ENCODE measurements around the gene NUSAP1.
"Not testable (repeated sequence)": the region's sequence is repeated elsewhere in the genome, so short reads cannot be mapped to it uniquely, and the experiment has no call there.

NUSAP1 gene

GRCh38 chr15:41332194-41333025, at the start of gene NUSAP1, which contains the start of gene OIP5:
Gene NUSAP1 (plus strand): TSS chr15:41332881. CDS start chr15:41332958, 77 bp downstream.
Gene OIP5 (minus strand): TSS chr15:41332591. CDS start chr15:41332561, 30 bp downstream.
- DNase-seq: peak; percentile 99

- DNase-seq: peak; percentile 10
These were observed 49.6 kb upstream of the NUSAP1 start for GRCh38 chr15:41282980-41283652.

- DNase-seq: peak; percentile 96
These were observed 48.8 kb upstream of the NUSAP1 start for GRCh38 chr15:41283653-41284426.

- DNase-seq: no peak
These were observed 48.1 kb upstream of the NUSAP1 start for GRCh38 chr15:41284427-41285177.

- DNase-seq: no peak
These were observed 47.4 kb upstream of the NUSAP1 start for GRCh38 chr15:41285285-41285684.

GRCh38 chr15:41286665-41287333, 45.9 kb upstream of the NUSAP1 start:
- DNase-seq: no peak

- DNase-seq: no peak
These were observed 44.2 kb upstream of the NUSAP1 start for GRCh38 chr15:41288464-41288863.

GRCh38 chr15:41289953-41290352, 42.7 kb upstream of the NUSAP1 start:
- no peak for DNase-seq

GRCh38 chr15:41291065-41291631, 41.5 kb upstream of the NUSAP1 start:
- DNase-seq: no peak

GRCh38 chr15:41292521-41292920, 40.2 kb upstream of the NUSAP1 start:
- no peak for DNase-seq

- DNase-seq: not testable (repeated sequence)
These were observed 31.5 kb upstream of the NUSAP1 start for GRCh38 chr15:41301139-41301538.

GRCh38 chr15:41301587-41301986, 31.1 kb upstream of the NUSAP1 start:
- DNase-seq: no peak

GRCh38 chr15:41304149-41304770, 28.4 kb upstream of the NUSAP1 start:
- no peak for DNase-seq

GRCh38 chr15:41307679-41308078, 25.0 kb upstream of the NUSAP1 start:
- no peak for DNase-seq

- no peak for DNase-seq
These were observed 23.3 kb upstream of the NUSAP1 start for GRCh38 chr15:41309226-41309905.

GRCh38 chr15:41320805-41321330, 11.8 kb upstream of the NUSAP1 start:
- DNase-seq: not testable (repeated sequence)

GRCh38 chr15:41323611-41324010, 9.1 kb upstream of the NUSAP1 start:
- no peak for DNase-seq

GRCh38 chr15:41331281-41331680, 1.4 kb upstream of the NUSAP1 start:
- DNase-seq: no peak

- DNase-seq: no peak
These were observed 868 bp upstream of the NUSAP1 start for GRCh38 chr15:41331833-41332193.

GRCh38 chr15:41333026-41333562, 413 bp downstream of the NUSAP1 start:
- DNase-seq: peak; percentile 58
